Lower leg skin (tissue), 3 donors: ENCODE results near the gene POLG2.

Experiments used
- POLR2A ChIP-seq, 2 donors: fragments of 450-650 bp; IDR thresholded peaks; one replicate each; pipeline ENCODE4 v1.6.1; 2016 to 2017; ENCODE audit warnings: antibody characterized with exemption in 2 of 2, mild to moderate bottlenecking in 1 of 2, moderate library complexity in 1 of 2
- TF ChIP-seq, protein P1 (sequence below), 3 donors: fragments of 450-650 bp; IDR thresholded peaks; one replicate each; pipeline ENCODE4 v1.5.1; 2016; ENCODE audit warnings: antibody characterized with exemption in 3 of 3, mild to moderate bottlenecking in 3 of 3, moderate library complexity in 2 of 3

DNA sequence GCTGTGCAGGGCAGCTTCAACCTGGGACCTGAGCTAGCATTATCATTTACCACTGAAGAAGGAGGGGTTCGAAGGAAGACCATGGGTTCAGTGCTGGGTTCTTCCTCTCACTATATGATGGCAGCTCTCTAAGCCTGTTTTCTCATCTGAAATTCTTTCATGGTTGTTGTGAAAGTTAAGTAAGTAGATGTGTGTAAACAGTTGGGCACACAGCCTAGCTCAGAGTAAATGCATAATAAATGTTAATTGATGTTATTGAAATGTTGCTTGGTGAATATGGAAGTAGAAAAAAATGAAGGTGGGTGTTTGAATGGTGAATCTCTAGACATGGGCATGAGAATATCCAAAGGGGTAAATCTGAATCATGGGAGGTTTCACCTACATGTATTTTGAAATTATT, 19.0 kb upstream of the POLG2 start:
- TF ChIP-seq, protein P1, sequence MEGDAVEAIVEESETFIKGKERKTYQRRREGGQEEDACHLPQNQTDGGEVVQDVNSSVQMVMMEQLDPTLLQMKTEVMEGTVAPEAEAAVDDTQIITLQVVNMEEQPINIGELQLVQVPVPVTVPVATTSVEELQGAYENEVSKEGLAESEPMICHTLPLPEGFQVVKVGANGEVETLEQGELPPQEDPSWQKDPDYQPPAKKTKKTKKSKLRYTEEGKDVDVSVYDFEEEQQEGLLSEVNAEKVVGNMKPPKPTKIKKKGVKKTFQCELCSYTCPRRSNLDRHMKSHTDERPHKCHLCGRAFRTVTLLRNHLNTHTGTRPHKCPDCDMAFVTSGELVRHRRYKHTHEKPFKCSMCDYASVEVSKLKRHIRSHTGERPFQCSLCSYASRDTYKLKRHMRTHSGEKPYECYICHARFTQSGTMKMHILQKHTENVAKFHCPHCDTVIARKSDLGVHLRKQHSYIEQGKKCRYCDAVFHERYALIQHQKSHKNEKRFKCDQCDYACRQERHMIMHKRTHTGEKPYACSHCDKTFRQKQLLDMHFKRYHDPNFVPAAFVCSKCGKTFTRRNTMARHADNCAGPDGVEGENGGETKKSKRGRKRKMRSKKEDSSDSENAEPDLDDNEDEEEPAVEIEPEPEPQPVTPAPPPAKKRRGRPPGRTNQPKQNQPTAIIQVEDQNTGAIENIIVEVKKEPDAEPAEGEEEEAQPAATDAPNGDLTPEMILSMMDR (IDR thresholded peaks at IDR 0.05) = no peak
- TF ChIP-seq POLR2A (IDR thresholded peaks at IDR 0.05) = no peak
